Ovary (tissue), 3 donors: ENCODE data around the gene AOPEP.

Experiments
- CTCF ChIP-seq, 3 donors: fragments of 450-650 bp in 2 of 3; fragments of 200-600 bp in 1 of 3; IDR thresholded peaks; one replicate each; pipeline versions ENCODE4 v1.5.1 to v1.8.0; 2016 to 2022; ENCODE audit warnings: antibody characterized with exemption in 3 of 3, mild to moderate bottlenecking in 1 of 3
- EP300 ChIP-seq: sonication (generic); formaldehyde crosslinking; IDR thresholded peaks from one replicate; pipeline ENCODE4 v1.6.1; 2017; ENCODE audit warnings: antibody characterized with exemption
- POLR2A ChIP-seq: fragments of 450-650 bp; IDR thresholded peaks from one replicate; pipeline ENCODE4 v1.6.1; 2017; ENCODE audit warnings: antibody characterized with exemption, mild to moderate bottlenecking, moderate library complexity
- donor health status: DM: no; HTN: no; CAD: no.

- no peak for TF ChIP-seq CTCF (IDR thresholded peaks at IDR 0.05)
- TF ChIP-seq POLR2A: no peak
- TF ChIP-seq EP300: no peak
Measured at GRCh38 chr9:94714494-94714893, 12.0 kb upstream of the AOPEP start.
